ENCODE data around the gene PAQR9.
A peak's percentile ranks its signal among the peaks of the same experiment; 100 is the strongest.

PAQR9 gene

DNA sequence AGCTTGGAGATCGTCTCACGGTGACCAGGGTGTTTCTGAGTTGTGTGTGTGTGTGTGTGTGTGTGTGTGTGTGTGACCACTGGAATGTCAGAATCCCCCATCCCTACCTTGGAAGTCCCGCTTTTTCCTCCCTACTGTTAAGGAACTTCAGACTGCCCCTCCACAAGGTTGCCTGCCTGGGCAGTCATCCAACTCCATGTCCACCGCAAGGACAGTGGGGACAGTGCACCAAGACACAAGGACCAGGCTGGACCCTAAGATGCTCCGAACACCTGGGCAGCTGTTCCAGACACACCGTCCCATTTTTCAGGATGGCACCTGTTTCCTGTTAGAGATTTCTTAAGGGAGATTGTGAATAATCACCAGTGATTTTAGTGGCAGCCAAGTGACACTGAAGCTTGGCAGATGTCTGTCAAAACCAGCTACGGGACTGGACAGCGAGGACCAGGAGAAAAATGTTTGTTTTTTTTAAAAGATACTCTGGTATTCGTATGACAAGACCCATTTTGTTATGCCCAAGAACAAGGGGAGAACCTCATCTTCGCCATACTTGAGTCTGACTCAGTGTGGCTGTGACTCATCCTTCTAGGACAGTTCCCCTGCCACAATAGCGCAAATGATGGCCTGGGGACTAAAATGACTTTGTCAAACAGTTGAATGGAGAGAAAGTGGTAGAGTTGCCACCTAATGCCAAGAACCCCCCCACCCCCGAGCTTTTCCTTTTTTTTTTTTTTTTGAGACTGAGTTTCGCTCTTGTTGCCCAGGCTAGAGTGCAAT is 15.5 kb downstream of the PAQR9 start:
- peak in 1 of 2 experiments; percentile 18 for DNase-seq

DNA sequence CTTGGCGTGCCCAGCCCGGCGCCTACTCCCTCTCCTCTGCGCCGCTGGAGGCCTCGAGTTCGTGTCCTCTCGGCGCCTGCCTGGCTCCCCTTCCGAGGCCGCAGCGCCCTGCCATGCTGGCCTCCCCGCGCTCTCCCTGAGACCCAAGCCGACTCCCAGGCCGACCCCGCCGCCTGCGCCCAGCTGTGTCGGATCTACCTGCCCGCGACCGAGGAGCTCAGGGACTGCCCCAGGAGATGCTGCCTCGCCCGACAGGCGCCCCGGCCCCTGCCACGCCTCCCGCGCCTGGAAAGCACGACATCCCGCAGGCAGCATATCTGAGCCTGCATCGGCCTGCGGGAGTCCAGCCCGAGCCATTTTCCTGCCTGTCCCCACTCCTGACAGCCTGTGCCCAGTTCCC is 16.1 kb downstream of the PAQR9 start:
- no peak for DNase-seq

DNA sequence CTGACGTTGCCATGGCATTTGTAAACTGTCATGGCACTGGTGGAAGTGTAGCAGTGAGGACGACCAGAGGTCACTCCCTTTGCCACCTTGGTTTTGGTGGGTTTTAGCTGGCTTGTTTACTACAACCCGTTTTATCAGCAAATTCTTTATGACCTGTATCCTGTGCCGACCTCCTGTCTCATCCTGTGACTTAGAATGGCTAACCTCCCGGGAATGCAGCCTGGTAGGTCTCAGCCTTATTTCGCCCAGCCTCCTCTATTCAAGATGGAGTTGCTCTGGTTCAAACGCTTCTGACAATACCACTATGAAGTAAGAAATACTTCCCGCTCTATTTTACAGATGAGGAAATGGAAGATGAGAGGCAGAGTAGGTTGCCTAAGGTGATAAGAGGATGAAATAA is 16.6 kb downstream of the PAQR9 start:
- no peak for DNase-seq

DNA sequence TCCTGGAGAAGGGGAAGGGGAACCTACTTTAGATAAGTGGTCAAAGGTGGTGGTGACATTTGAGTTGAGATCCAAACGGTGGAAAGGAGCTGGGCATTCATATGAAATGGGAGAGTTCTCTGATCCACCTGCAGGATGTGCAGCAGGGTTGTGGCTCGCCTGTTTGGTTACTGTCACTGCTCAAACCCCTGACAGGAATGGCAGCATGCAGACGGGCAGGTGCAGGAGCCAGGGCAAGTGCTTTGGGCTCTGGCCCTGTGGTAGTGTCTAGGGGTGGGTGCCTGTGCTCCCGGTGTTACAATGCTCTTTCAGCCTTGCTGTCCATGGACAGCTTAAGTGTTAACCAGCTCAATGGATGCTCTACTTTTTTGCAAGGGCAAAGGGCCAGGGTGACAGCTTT is 18.5 kb downstream of the PAQR9 start:
- no peak for DNase-seq

DNA sequence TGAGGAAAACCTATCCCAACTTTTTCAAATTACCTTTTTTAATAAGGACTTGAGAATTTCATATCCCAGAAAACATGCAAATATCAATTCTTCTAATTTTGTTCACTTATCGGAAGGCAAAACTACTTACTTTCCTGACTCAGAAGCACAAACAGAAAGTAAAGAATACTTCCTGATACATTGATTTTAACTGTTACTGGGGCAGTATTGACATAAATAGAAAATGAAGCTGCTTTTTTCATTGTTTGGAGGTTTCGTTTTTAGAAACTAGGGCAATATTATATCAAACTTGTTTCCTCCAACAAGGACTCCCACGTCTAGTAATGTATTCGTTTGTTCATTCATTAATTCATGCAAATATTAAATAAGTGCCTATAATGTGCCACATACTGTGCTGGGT is 19.1 kb downstream of the PAQR9 start:
- no peak for DNase-seq

DNA sequence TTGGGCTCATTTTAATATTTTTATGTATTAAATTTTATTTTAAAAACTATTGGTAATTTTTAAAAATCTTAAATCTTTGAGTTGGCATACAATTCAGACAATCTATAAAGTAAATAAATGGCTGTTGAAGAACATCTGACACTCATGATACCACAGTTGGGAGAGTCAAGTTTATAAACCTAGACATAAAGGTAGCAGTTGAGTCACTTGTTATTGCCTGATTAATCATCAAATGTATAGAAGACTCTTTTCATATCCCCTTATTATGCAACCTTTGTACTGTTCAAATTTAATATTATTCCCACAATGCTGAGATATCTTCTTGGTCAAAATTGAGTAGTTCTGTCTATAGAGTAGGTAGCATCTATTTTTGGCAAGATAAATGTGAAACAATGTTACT is 19.6 kb downstream of the PAQR9 start:
- DNase-seq = no peak

DNA sequence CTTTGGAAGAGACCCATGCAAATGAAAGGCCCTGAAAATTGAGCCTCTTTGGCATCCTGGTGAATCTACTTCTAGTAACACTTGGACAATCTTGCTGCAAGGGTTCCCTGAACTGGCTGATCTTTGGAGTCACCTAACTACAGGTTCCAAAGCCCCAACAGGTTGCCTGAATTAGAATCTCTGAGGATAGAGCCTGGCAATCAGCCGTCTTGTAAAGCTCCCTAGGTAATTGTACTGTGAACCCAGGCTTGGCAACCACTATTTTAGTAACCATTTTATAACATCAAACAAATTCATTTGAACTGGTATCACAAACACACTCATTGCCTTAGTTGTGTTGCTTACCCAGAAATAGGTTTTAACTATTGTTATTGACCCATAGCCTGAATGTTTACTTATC is 20.1 kb downstream of the PAQR9 start:
- DNase-seq = no peak

DNA sequence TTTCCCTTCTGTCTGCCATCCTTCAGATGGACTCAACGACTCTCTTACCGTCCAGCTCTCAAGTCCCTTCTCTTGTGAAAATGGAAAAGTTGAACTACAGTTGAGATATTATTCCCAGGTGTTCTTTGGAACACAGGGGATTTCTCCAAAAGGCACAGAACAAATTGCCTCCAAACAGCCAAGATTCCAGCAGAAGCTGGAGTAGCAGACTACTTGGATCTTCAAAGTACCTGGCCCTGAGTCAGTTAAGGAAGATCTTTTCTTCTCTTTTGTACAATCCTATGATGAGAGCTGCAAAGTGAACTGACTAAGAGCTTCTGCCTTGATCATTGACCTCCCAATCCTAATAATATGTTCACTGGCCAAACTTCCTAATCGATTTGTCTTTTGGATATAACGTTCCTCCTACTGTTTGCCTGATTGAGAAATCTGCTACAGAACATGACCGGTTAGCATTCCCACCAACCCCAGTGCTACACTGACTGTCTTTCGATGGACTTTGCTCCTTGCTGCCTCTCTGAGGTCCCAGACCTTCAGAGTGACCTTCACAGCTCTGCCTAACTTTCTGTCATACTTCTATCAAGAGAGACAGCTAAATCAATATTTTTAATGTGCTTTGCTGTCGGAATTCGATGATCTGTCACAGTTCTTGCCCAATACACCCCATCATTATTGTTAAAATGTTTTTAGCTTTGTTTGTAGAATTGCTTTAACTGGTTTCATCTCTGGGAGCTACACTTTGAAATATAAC is 21.9 kb downstream of the PAQR9 start:
- DNase-seq = no peak

DNA sequence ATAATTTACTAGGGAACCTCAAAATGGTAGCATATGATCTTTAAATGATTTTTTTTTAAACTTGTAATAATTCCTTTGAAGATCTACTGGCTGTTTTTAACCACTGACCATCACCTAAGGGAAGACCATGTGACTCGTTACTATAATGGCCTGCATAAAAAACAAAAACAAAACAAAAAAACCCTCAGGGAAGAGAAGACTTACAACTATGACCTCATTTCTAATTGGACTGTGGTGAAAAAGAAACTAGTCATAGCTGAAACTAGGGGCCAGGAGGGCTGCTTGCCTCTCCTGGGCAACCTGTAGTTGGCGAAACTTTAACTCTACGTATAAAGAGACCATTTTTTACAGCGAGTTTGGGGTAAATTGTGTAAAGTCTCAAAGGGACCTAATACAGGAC is 23.0 kb downstream of the PAQR9 start:
- DNase-seq = no peak

DNA sequence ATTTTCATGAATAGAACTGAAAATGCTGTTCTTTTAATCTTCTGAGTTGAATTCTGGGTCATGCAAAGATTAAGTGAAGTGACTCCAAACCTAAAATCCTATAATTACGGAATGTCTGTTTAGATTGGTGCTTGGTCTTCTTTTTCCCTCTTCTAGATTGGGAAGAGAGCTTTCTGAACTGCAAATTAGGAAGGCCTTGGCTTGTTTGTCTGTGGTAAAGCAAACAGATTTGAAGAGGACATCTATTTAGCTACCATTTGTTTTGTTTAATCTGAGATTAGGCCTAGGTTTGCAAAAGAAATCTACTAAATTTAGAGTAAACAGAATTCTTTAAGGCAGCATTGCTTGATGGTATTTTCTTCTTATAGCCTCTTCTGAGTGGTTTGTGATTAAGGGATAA is 23.5 kb downstream of the PAQR9 start:
- no peak for DNase-seq

DNA sequence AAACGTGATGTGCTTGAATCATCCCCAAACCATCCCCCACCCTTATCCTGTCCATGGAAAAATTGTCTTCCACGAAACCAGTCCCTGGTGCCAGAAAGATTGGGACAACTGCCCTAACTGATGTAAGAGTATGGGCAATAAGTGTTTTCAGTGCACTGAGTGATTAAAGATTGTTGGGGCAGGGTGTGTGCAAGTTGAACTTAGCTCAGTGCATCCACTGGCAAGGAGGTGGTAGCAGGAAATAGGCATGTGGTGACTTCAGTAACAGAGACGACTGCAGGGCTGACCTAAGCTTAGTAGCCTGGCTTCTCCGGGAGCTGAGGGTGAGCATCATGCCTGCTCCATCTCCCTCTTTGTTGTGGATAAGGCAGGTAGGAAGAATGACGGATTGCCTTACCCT is 27.5 kb downstream of the PAQR9 start:
- DNase-seq = no peak

DNA sequence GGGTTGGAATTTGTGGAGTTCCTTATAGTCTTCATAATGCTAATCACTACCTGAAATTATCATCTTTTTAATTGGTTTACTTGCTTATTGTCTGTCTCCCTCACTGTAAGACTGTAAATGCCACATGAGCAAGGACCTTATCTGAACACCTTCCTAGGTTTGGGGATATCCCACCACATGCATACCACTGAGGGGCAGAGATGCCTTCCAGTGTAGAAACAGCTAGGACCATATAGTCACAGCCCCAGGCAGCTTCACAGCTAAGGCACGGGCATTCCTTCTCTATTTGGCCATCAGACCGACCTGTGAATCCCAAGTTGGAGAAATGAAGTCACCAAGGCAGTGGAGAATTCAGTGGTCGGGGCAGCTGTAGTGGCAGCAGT is 28.6 kb downstream of the PAQR9 start:
- no peak for DNase-seq

DNA sequence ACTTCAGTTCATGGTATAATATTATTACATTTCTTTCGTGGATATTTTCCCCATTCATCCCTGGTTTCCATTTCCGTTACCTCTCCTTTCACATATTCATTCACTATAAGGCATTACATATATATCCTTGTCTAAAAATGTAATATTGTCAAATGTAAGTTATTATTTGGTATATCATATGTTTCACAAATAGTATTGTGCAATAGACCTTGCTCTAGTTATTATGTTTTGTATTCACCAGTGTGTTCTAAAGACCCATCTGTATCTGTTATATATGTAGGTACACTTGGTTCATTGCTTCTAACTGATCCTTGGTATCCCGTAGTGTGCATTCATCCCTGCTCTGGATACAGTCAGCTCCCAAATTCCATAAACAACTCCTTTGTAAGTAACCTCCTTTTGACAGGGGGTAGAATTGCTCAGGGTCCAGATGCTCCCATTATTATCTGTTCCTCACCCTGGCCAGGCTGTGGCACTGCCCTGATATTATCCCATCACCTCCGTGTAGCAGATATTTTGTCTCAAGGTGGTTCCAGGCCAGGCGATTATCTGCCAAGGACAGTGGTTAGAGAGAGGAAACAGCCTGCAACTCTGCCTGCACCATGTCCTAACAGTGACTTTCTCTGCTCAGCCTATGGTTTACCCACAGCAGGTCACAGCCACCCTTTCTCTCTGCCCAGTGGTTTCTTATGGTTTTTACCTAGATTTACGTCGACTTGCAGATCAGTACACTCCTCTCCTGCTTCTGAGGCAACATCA is 29.2 kb downstream of the PAQR9 start:
- DNase-seq = no peak

DNA sequence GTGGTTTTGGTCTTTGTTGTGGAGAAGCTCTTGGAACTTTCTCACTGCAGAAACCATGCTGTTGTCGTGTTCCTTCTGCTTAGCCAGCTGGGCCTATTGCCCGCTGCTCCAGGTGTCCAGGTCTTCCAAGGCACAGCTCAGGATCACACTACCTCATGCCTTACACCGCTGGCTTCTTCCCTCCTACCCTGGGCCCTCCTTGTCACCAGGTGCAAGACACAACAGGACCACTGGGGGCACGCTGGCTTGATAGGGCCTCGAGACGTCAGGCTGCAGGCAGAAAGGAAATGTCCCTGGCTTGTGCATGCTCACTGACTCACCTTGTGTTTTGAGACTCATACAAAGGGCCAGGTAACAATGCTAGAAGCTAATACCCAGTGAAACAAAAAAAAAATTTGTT is 32.3 kb downstream of the PAQR9 start:
- peak in 1 of 2 experiments; percentile 14 for DNase-seq

DNA sequence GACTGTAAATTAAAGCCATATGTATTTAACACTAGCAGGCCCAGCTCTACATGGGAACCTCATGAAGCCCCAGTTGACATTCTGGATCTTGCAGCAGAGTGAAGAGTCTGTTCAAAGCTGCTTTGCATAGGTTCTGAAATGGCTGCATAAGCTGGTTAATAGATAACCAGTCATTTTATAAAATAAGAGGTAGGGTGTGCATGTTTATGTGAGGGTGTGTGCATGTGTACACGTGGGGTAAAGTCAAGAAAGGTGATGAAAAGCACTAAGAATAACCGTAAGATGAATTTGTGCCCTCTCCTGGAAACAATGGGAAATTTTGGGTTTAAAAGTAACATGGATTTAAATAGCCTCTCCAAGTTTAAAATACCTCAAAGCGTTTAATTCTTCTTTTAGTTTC is 33.0 kb downstream of the PAQR9 start:
- DNase-seq = no peak

DNA sequence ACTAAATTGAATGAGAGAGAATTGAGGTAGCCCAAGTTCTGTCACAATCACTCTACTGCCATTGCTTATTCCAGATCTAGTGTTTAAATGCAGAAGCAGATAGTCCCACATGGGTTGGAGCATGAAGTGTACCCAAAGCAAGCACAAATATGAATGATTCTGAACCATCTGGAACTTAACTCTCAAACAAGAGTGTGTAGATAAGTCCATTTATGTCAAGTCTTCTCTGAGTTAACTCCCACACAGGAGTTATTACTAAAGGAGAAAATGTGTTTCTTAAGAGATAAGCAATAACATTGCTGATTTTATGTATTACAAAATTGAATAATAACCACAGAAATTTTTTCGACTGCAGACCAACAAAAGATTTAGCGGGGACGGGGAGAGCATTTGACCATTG is 33.6 kb downstream of the PAQR9 start:
- no peak for DNase-seq

DNA sequence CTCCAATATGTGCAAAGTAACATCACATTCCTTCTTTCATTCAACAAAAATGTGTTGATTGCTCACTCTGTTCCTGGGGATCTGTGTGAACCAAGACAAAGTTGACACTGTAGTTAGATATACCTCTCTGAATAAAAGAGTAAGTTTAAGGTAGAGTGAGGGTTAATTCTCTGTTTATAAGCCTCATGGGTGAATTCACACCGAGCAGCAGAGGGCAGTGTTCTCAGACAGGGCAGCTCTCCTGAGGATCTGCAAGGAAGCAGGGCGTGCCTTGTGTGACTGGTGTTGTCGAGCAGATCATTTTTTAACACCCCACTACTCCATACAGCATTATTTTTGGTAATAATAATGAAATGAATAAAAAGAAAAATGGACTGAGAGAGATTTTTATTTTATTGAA is 34.4 kb downstream of the PAQR9 start:
- peak; percentile 13 to 22 for DNase-seq

DNA sequence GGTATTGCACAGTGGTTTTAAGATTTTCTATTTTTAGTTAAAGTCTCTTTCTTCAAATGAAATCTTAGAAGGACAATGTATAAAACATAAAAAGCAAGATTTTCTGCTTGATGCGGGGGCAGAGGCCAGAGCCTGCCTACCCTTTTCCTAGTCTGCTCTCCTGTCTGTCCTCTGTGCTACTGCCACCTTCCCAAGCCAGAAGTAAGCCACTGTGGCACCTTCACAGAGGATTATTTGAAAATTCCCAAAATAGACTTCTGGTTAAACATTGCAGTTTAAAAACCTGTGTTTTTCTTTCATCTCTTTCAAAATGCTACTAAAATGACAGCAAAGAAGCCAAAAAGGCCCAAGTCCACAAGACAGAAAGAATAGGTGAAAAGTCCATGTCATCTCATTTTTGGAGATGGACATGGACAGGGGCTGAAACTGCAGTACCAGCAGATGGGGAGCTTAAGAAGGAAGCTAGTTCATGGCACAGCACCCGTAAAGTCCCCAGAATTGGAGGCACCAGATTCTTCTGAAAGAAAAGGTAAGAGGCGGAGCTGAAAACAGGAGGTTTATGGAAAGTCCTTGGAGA is 37.0 kb downstream of the PAQR9 start:
- DNase-seq = no peak

DNA sequence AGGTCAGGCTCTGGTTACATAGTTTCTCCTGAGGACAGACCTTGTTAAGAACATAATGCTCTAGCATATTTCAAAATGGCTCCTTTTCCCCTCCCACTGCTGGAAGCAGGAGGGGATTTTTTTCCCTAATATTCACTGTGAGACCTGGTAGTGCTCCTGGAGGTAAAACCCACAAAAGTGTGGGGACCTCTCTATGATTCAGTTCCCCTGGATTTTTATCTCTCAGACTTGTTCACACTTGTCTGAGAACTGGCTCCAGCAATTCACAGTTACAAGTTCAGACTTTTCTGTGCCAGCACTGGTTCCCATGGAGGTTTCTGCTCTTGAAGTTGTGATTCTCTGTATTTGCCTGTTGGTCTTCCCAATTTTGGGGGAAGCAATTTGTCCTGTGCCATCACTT is 38.3 kb downstream of the PAQR9 start:
- no peak for DNase-seq

DNA sequence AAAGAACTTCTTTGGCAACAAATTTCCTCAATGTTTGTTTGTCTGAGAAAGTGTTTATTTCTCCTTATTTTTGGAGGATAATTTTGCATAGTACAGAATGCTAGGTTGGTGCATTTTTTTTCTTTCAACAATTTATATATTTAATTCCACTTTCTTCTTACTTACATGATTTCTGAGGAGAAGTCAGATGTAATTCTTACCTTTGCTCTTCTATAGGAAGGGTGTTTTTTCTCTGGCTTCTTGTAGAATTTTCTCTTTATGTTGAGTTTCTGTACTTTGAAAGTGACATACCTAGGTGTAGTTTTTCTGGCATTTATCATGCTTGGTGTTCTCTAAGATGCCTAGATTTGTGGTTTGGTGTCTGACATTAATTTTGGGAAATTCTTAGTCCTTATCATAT is 39.8 kb downstream of the PAQR9 start:
- DNase-seq = no peak

DNA sequence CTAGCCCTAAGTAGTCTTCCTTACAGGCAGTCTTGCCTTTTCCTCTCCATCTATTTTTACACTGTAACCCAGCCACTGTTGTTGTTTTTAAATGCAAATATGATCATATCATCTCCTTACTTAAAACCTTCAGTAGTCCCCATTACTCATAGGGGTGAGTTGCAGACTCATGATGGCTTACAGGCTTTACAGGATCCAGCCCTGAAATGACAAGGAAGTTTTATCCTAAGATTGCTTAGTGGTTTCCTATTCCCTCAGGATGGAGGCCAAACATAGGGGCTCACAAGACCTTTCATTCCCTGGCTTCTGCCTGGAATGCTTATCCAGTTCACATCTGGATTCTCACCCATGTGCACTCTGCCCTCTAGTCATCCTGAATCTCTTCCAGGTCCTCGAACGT is 46.9 kb downstream of the PAQR9 start:
- DNase-seq = no peak

DNA sequence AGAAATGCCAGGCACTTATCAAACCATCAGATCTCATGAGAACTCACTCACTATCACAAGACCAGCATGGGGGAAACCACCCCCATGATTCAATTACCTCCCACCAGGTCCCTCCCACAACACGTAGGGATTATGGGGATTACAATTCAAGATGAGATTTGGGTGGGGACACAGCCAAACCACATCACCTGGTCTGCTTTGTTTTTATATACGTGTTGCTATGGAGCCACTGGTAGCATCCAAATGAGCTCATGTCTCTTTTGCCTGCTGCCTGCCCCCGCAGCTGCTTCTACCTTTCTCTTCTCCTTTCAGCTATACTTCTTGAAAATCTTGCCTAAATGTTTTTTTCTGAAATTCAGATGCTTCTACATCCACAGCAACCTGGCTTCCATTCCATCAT is 47.8 kb downstream of the PAQR9 start:
- DNase-seq = no peak

DNA sequence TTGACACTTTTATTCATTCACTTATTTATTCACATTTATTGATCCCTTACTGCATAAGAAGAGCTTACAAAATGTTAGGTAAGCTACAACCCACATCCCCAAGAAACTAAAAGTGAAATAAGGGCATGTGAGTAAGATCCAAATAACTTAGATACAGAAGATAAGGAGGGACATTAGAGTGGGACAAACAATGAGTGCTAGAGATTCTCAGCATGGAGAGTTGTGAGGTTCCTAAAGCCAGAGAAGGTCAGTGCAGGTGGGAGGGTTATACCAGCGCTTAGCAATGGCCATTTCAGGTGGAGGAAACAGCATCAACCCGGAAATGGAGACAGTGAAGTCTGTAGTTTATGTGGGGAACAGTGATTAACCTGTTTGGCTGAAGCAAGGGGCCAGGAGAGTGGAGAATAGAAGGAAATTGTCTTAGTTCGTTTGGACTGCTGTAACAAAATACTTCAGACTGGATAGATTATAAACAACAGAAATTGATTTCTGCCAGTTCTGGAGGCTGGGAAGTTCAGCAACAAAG is 49.1 kb downstream of the PAQR9 start:
- DNase-seq = no peak
